Lower leg skin (tissue), 4 donors: Measurements from ENCODE around the gene DLG2. TPM values are rescaled to one million over a fixed set of nuclear protein-coding genes. Genes with fewer than 3 reads are reported as not detected.

Source experiments
- DNase-seq, 2 donors: peaks; one replicate each; pipeline ENCODE4 v3.0.0-alpha.2; 2019; ENCODE audit warnings: low spot score in 2 of 2
- H3K4me3 ChIP-seq: fragments of 200-600 bp; sonication (generic); 2 replicates; pipeline ENCODE4 v1.5.1; 2017; ENCODE audit warnings: mild to moderate bottlenecking, low read depth; ENCODE audit not compliant: poor library complexity, severe bottlenecking
- CTCF ChIP-seq, 3 donors: fragments of 450-650 bp; IDR thresholded peaks; one replicate each; pipeline ENCODE4 v1.5.1; 2016; ENCODE audit warnings: antibody characterized with exemption in 3 of 3, mild to moderate bottlenecking in 3 of 3, moderate library complexity in 2 of 3
- POLR2A ChIP-seq, 2 donors: fragments of 450-650 bp; IDR thresholded peaks; one replicate each; pipeline ENCODE4 v1.6.1; 2016 to 2017; ENCODE audit warnings: antibody characterized with exemption in 2 of 2, mild to moderate bottlenecking in 1 of 2, moderate library complexity in 1 of 2
- whole genome bisulfite sequencing, 2 donors: methylation state at CpG; one replicate each; pipeline ENCODE4 v1.1.5; 2018; 5-methylcytosine and 5-hydroxymethylcytosine counted together
- intact Hi-C: fragments of 100-400 bp; cut with DNase I; formaldehyde crosslinking; loops from one replicate; pipeline ENCODE4 v1.15.0; 2023; ENCODE audit warnings: low total_unique reads
- total RNA-seq, 4 donors: library from RNA; depleted of rRNA; stranded (reverse); fragments of >200 nt; gene quantifications; one replicate each; pipeline ENCODE4 v1.1.0, GENCODE V29; 2016

Gene DLG2
- total RNA-seq, 4 donors from 2014 or later = 37.6 to 68.3 (median 46.0) TPM

GRCh38 chr11:84106541-84106940 is 1520.6 kb downstream of the DLG2 start:
- TF ChIP-seq POLR2A (IDR thresholded peaks at IDR 0.05) = no peak
- TF ChIP-seq CTCF (IDR thresholded peaks at IDR 0.05) = no peak
- no peak for DNase-seq
- H3K4me3 ChIP-seq = no peak overlapping the region
- intact Hi-C loops = no loop called here

GRCh38 chr11:84105148-84105547 is 1522.0 kb downstream of the DLG2 start:
- intact Hi-C loops = no loop called here
- 74 to 75% methylated on average over 3 of the region's 3 CpGs for WGBS, 2 donors
- H3K4me3 ChIP-seq = no peak overlapping the region
- DNase-seq = no peak
- TF ChIP-seq POLR2A (IDR thresholded peaks at IDR 0.05) (no peak), CTCF (IDR thresholded peaks at IDR 0.05) (no peak)

GRCh38 chr11:84103096-84103495 is 1524.0 kb downstream of the DLG2 start:
- no peak overlapping the region for H3K4me3 ChIP-seq
- intact Hi-C loops = no loop called here
- no peak for DNase-seq
- 65 to 68% methylated on average over 1 of the region's 1 CpG for WGBS, 2 donors
- TF ChIP-seq POLR2A (IDR thresholded peaks at IDR 0.05) (no peak), CTCF (IDR thresholded peaks at IDR 0.05) (no peak)

GRCh38 chr11:84097186-84097585 is 1530.0 kb downstream of the DLG2 start:
- DNase-seq = no peak
- TF ChIP-seq POLR2A (IDR thresholded peaks at IDR 0.05) = no peak
- 23 to 30% methylated on average over 3 of the region's 3 CpGs for WGBS, 2 donors
- intact Hi-C loops = no loop called here
- no peak overlapping the region for H3K4me3 ChIP-seq

- 69 to 78% methylated on average over 7 of the region's 7 CpGs for WGBS, 2 donors
- no peak for DNase-seq
Measured at GRCh38 chr11:84091212-84091986, 1535.7 kb downstream of the DLG2 start.

More at GRCh38 chr11:84091212-84091986, 1535.7 kb downstream of the DLG2 start:
- no peak overlapping the region for H3K4me3 ChIP-seq
- TF ChIP-seq CTCF (IDR thresholded peaks at IDR 0.05) (no peak), POLR2A (IDR thresholded peaks at IDR 0.05) (no peak)
- intact Hi-C loops = no loop called here
